DMS153 (cell line): ENCODE data around the gene MRPL55.

Experiments
- DNase-seq: peaks from one replicate; lab custom pipeline; 2025; lab: John Stamatoyannopoulos, UW

Gene MRPL55

DNA sequence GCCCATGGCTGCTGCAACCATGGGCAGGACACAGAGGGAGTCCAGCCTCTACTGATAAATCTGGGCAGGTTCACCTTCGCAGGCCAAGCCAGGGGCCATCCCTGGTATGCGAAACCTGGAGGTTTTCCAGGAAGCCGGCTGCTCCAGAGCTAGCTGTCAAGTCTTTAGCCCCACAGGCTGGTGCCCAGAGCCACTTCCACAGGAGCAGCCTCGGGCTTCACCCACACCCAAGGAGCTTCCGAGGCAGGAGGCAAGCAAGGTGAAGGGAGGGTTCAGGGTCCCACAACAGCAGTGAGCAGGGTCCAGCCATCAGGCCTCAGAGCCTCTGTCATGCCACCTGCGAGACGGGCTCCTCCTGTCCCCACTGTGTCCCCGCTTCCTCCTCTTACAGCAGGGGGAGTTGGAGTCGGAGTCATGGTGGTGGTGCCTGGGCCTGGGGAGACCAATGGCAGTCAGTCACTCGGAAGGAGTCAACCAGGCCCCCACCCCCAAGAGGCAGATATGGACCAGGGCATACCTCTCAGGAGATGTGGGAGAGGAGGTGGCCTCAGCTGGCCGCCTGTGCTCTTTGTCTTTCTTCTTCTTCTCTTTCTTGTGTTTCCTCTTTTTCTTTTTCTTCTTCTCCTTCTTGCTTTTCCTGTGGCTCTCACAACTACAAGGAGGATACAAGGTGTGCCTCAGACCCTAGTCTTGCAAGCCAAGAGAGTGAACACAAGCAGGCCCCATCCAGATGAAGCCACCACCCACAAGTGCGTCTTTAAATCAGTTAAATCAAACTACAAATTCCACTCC is 8.1 kb downstream of the MRPL55 start:
- no peak for DNase-seq

GRCh38 chr1:228099331-228099732 is 9.8 kb downstream of the MRPL55 start:
- no peak for DNase-seq

- DNase-seq, result no peak
Measured at GRCh38 chr1:228098323-228098931, 10.7 kb downstream of the MRPL55 start.

GRCh38 chr1:228097333-228098081 is 11.6 kb downstream of the MRPL55 start:
- DNase-seq, result no peak

GRCh38 chr1:228096416-228097332 is 12.4 kb downstream of the MRPL55 start:
- no peak for DNase-seq

GRCh38 chr1:228095938-228096337 is 13.2 kb downstream of the MRPL55 start:
- no peak for DNase-seq

DNA sequence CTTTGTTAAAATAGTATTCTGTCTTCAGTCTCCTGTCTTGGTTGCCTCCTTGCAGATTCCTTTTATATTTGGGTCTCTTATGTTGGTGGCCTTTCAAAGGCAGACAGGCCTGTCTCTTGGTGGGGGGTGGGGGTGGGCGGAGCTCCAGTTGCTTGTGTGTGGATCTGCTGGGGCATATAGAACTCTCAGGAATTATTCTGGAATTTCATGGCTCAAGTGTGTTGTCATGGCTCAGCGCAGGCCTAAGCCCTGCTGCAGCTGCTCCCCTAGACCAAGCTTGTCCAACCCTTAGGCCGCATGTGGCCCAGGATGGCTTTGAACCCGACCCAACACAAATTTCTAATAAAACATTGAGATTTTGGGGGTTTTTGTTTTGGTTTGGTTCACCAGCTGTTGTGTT is 13.9 kb downstream of the MRPL55 start:
- DNase-seq, result no peak

- DNase-seq, result no peak
Measured at GRCh38 chr1:228094432-228095016, 14.6 kb downstream of the MRPL55 start.

- DNase-seq, result no peak
Measured at GRCh38 chr1:228093050-228093906, 15.8 kb downstream of the MRPL55 start.

DNA sequence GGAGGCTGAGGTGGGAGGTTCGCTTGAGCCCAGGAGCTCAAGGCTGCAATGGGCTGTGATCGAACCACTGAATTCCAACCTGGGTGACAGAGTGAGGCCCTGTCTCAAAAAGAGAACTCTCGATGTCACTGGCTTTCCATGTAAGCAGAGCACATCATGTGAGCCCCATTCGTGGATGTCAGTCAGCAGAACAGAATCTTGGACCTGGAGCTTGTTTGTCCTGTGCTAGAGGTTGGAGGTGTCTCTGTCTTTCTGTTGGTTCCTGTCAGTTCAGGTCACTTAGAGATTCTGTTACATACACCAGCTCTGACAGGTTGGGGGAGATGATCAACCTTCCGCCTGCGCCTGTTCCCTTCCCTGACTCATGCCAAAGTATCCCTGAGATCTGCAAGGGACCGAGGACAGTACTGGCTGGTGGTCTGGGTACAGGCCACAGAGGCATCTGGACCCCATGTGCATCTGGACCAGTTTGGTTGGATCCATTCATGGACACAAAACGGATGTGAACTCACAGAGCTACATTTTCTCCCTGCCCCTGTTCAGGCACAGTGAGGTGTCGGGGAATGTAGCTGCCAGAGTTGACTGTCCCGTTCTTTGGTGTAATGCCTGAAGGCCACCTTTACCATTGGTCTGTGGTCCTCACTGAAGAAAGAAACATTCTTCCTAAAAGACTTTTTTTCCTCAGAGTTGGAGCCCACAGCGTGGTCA is 16.6 kb downstream of the MRPL55 start:
- DNase-seq, result no peak

GRCh38 chr1:228091084-228091483 is 18.0 kb downstream of the MRPL55 start:
- no peak for DNase-seq

- no peak for DNase-seq
Measured at GRCh38 chr1:228090613-228091081, 18.5 kb downstream of the MRPL55 start.

DNA sequence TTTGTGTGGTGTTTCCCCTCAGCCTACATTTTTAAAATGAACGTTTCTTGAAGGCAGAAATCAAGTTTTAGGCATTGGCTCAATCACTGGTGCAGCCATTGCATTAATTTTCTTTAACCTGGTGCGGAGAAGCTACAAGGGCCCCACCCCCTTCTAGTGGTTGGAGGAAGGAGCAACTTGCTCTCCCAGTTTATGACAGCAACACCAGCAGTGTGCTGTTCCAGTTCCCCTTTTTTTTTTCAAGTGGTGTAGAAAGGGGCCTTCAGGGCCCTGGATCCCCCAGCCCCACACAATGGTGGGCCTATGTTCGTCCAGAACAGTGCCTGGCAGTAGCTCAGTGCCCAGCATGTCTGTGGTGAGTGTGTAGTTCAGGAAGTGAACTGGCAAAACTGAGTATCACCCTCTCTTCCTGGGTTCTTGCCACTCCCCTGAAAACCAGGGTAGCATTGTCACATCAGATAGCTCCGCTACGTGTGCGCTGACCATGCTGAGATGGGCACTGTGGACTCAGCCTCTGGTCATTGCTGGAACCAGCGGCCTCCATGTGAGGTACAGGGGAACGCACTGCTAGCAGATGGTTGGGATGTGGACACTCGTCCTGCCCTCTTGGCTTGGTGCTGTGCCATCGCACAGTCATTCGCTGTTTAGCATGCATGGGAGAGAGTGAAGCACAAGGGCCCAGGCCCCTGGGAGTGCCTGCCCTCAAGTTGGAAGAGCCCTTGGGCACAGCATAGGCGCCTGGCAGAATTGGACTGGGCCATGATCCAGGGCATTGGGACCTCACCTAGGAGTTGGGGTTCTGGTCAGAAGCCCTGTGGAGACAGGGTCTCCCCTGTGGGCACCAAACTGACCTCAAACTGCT is 19.3 kb downstream of the MRPL55 start:
- DNase-seq, result no peak

DNA sequence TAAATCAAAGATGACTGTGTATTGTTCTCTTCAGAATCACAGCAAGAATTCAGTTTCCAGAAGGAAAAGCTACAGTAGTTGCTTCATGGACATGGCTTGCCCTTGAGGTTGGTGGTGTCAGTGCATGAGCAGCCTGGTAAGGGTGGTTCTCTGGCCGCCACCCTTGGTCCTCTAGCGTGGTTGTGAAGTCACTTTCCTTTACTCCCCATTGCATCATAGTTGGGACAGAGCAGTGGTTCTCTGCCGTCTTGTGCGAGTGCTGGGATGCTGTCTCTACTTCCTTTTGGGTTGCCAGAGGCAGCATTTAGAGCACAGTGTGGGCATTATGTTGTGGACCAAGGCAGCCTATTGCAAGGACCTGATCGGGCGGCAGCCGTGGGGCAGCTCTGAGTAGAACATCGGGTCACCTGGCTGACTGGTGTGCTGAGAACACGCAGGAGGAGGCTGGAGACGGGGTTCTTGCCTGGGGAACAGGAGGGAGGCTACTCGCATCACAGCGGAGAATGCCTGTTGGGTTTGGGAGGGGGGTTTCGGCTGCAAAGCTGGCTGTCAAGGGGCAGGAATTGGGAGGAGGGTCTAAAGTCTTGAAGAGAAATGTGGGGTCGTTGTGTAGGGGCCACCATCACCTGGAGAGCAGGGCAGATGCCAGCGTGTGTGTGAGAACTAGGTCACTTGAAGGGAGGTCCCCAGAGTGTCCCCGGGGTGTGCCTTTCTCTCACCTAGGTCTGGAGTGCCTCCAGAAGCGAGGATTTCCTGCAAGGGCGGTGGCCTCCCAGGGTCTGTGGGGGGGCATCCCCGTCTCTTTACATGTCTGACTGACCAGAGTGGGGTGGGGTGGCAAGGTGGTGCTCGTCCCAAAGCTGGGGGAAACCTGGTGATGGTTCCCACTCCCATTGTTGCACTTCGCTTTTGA is 20.3 kb downstream of the MRPL55 start:
- DNase-seq, result no peak

DNA sequence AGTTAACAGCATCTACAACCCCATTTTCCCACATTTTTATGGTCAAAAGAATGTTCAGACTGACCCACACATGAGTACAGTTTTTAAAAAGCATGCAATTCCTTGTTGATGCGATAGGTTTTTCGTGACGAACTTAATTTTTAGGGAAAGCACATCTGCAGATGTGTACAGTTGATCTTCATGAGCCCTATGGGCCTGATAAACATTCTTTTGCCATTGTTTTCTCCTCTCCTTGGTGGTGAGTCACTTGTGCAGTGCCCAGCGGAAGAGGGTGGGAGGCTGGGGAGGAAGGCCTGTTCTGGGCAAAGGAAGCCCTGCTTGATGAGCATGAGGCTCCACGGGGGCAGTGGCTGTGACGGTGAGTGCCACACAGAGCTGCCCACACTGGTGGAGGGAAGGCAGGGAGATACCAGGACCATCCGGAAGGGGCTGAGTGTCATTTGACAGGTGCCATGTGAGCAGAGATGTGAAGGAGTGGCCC is 21.3 kb downstream of the MRPL55 start:
- DNase-seq, result no peak

- DNase-seq, result no peak
Measured at GRCh38 chr1:228085287-228085951, 23.7 kb downstream of the MRPL55 start.

DNA sequence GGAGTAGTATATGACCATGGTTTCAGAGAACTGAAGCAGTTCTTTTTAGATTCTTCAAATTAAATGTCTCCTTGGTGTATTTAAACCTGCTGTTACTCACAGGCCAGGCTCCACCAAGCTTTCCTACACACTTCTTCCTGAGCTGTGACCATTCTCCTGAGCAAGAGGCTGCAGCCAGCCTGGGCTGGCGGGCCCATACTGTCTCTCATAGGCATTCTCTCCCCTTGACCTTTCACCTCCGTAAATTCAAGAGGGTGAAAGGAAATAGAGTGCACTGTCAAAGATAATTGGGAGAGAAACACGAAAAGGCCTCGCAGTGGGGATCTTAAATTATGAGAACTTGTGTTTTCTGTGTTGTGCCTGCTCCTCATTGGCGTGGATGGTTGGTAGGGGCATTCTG is 24.3 kb downstream of the MRPL55 start:
- DNase-seq, result no peak
